A673 (cell line): Measurements from ENCODE around the gene LMAN1. TPM values are rescaled to one million over a fixed set of nuclear protein-coding genes. Genes with fewer than 3 reads are reported as not detected.
A peak's percentile ranks its signal among the peaks of the same experiment; 100 is the strongest.

Experiments used
- BruUV-seq: library from RNA; stranded (reverse); fragments of 400-500 nt; replicated peaks from 2 replicates; lab custom pipeline; 2021; lab: Mats Ljungman, UMichigan
- CTCF ChIA-PET: fragments of 300-600 bp; sonication (Branson Sonifier 250); formaldehyde crosslinking; loops from one replicate; lab custom pipeline; 2022; ENCODE audit warnings: antibody characterized with exemption; lab: Charles Lee
- POLR2A ChIA-PET: fragments of 300-600 bp; sonication (Branson Sonifier 250); formaldehyde crosslinking; loops from one replicate; lab custom pipeline; 2022; ENCODE audit warnings: antibody characterized with exemption; ENCODE audit not compliant: low non-redundant PET; lab: Charles Lee
- DNase-seq: peaks from one replicate; pipeline ENCODE4 v3.0.0-alpha.2; 2015; ENCODE audit warnings: low spot score
- H3K27ac ChIP-seq: fragments of 200-600 bp; sonication (generic); 2 replicates; pipeline ENCODE4 v1.5.1; 2016; ENCODE audit warnings: mixed run types, low read depth, mild to moderate bottlenecking, mixed read lengths, antibody characterized with exemption, low read length; ENCODE audit not compliant: poor library complexity, severe bottlenecking
- H3K27me3 ChIP-seq: fragments of 200-600 bp; sonication (generic); replicated peaks from 2 replicates; pipeline ENCODE4 v1.6.1; 2017; ENCODE audit warnings: mixed run types, low read depth, mild to moderate bottlenecking, mixed read lengths, antibody characterized with exemption, low read length; ENCODE audit not compliant: insufficient read depth, poor library complexity
- H3K36me3 ChIP-seq: fragments of 200-600 bp; sonication (generic); 2 replicates; pipeline ENCODE4 v1.6.1; 2016; ENCODE audit warnings: mixed run types, mild to moderate bottlenecking, mixed read lengths, antibody characterized with exemption, low read length; ENCODE audit not compliant: insufficient read depth, poor library complexity, severe bottlenecking
- H3K4me1 ChIP-seq: fragments of 200-600 bp; sonication (generic); 2 replicates; pipeline ENCODE4 v1.6.1; 2017; ENCODE audit warnings: mixed run types, mild to moderate bottlenecking, mixed read lengths, antibody characterized with exemption, low read length; ENCODE audit not compliant: insufficient read depth, poor library complexity, severe bottlenecking
- H3K4me3 ChIP-seq: fragments of 200-600 bp; sonication (generic); 2 replicates; pipeline ENCODE4 v1.5.1; 2016; ENCODE audit warnings: low read depth, mixed run types, mild to moderate bottlenecking, mixed read lengths, low read length; ENCODE audit not compliant: poor library complexity, severe bottlenecking
- H3K9me3 ChIP-seq: fragments of 200-600 bp; sonication (generic); 2 replicates; pipeline ENCODE4 v1.6.1; 2016; ENCODE audit warnings: mixed run types, low read depth, mild to moderate bottlenecking, mixed read lengths, antibody characterized with exemption, low read length; ENCODE audit not compliant: poor library complexity, severe bottlenecking
- EZH2 ChIP-seq: fragments of 200-600 bp; sonication (generic); IDR thresholded peaks from 2 replicates; pipeline ENCODE4 v1.6.1; 2017; ENCODE audit warnings: borderline replicate concordance, low read depth, mild to moderate bottlenecking, mixed read lengths, antibody characterized with exemption, low read length; ENCODE audit not compliant: poor library complexity, severe bottlenecking
- intact Hi-C: fragments of 100-400 bp; cut with micrococcal nuclease; formaldehyde crosslinking; loops from one replicate; pipeline ENCODE4 v1.10.0; 2022; ENCODE audit not compliant: unreplicated experiment
- total RNA-seq: library from RNA; stranded (reverse); gene quantifications from 2 replicates; pipeline ENCODE4 v1.2.3, GENCODE V29; 2021
- TF ChIP-seq, protein P1 (sequence below): fragments of 300-800, 200-600 bp; sonication (generic); conservative IDR thresholded peaks from 2 replicates; pipeline ENCODE4 v1.5.1; 2017; ENCODE audit warnings: low read depth, mild to moderate bottlenecking, antibody characterized with exemption, low read length, moderate library complexity, mixed read lengths

LMAN1 gene
- total RNA-seq, 1 experiment from 2014 or later: 106 TPM

DNA sequence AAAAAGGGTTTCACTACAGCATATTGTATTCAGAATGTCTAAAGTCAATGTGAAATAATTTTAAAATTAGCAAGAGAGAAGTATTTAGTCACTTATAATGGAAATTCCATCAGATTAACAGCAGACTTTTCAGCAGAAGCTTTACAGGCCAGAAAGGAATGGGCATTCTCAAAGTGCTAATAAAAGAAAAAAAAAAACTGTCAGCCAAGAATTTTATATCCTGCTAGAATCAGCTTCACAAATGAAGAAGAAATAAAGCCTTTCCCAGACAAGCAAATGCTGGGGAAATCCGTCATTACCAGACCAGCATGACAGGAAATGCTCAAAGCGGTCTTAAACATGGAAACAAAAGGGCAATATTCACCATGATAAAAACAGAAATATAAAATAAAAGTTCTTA lies 18.8 kb downstream of the LMAN1 start:
- CTCF ChIA-PET: no interaction called here
- Histone ChIP-seq H3K36me3 (peaks cover 99% of the 10 kb centered on the region), H3K27ac (no peak overlapping the region), H3K4me3 (no peak overlapping the region), H3K27me3 (no peaks in the 10 kb centered on the region), H3K9me3 (peaks cover 32% of the 10 kb centered on the region), H3K4me1 (no peaks in the 10 kb centered on the region)
- intact Hi-C loops: no loop called here
- TF ChIP-seq, protein P1, sequence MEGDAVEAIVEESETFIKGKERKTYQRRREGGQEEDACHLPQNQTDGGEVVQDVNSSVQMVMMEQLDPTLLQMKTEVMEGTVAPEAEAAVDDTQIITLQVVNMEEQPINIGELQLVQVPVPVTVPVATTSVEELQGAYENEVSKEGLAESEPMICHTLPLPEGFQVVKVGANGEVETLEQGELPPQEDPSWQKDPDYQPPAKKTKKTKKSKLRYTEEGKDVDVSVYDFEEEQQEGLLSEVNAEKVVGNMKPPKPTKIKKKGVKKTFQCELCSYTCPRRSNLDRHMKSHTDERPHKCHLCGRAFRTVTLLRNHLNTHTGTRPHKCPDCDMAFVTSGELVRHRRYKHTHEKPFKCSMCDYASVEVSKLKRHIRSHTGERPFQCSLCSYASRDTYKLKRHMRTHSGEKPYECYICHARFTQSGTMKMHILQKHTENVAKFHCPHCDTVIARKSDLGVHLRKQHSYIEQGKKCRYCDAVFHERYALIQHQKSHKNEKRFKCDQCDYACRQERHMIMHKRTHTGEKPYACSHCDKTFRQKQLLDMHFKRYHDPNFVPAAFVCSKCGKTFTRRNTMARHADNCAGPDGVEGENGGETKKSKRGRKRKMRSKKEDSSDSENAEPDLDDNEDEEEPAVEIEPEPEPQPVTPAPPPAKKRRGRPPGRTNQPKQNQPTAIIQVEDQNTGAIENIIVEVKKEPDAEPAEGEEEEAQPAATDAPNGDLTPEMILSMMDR: no peak
- TF ChIP-seq EZH2: no peak
- DNase-seq: peak; percentile 65
- POLR2A ChIA-PET: no interaction called here
- BruUV-seq: no TSS peak

DNA sequence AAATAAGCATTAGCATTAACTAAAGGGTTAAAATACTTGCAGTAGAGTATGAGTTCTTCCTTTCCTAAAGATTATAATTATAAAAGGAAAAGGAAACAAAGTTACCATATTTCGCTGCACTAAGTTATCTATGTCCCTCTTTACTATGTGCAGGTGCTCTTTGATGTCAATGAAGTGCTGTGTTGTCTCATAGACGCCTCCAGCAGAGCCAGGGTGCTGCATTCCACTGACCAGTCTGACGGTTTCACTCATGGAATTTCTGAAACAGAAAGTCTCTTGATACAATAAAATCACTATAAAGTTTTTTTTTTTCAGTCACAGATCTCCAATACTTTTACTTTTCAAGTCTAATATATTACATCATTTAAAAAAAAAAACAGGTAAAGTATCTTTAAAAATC lies 26.1 kb downstream of the LMAN1 start:
- TF ChIP-seq EZH2: no peak
- TF ChIP-seq, protein P1: no peak
- Histone ChIP-seq H3K4me3 (no peak overlapping the region), H3K27ac (no peak overlapping the region), H3K27me3 (no peaks in the 10 kb centered on the region), H3K9me3 (no peaks in the 10 kb centered on the region), H3K4me1 (no peaks in the 10 kb centered on the region), H3K36me3 (peaks cover 95% of the 10 kb centered on the region)
- DNase-seq: no peak
- CTCF ChIA-PET: no interaction called here
- intact Hi-C loops: no loop called here
- POLR2A ChIA-PET: interaction anchor here (0.6 kb wide), 1 partner anchor 490 kb away, joined by 6 read pairs; no protein-coding TSS in a partner anchor
- no TSS peak for BruUV-seq

DNA sequence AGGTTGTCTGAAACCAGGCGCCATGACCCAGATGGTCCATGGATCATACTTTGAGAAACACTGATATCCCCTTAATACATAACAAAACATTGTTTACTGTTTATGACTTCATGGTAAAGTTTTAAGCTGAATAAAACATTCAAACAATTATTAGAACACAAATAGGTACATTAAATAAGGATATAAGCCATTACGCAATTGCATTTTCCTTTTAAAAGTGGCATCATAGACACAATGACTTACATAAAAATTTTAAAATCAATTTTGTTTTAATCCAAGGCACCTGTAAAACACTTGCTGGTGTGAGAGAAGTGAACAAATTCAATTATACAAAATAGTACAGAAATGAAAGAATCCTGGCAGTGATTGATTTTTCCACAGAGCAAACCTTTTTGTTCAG lies 30.4 kb downstream of the LMAN1 start:
- TF ChIP-seq EZH2: no peak
- TF ChIP-seq, protein P1: no peak
- no TSS peak for BruUV-seq
- H3K27ac ChIP-seq: no peak overlapping the region
- H3K4me3 ChIP-seq: no peak overlapping the region
- H3K36me3 ChIP-seq: peaks cover 69% of the 10 kb centered on the region
- intact Hi-C loops: loop anchor here (5.0 kb wide), 1 partner anchor 344 kb away; no protein-coding TSS in a partner anchor
- DNase-seq: no peak
- ChIA-PET CTCF (no interaction called here), POLR2A (no interaction called here)
- H3K4me1 ChIP-seq: no peaks in the 10 kb centered on the region
- no peaks in the 10 kb centered on the region for H3K27me3 ChIP-seq
- H3K9me3 ChIP-seq: no peaks in the 10 kb centered on the region
